Ureter (tissue), 1 donor: Measurements from ENCODE around the gene GAS2L1. TPM values are rescaled to one million over a fixed set of nuclear protein-coding genes. Genes with fewer than 3 reads are reported as not detected.

ENCODE experiments used
- DNase-seq: peaks from one replicate; pipeline ENCODE4 v3.0.0-alpha.2; 2020; ENCODE audit warnings: low spot score
- total RNA-seq: library from RNA; stranded (reverse); gene quantifications from one replicate; pipeline ENCODE4 v1.2.4, GENCODE V29; 2023
- donor health status: DM: yes; HTN: yes; CAD: no.

Gene GAS2L1
- total RNA-seq, 1 donor from 2014 or later: 15.6 TPM

GRCh38 chr22:29275167-29275566 is 31.3 kb upstream of the GAS2L1 start:
- no peak for DNase-seq

- no peak for DNase-seq
Observed at GRCh38 chr22:29275819-29276565, 30.5 kb upstream of the GAS2L1 start.

GRCh38 chr22:29277927-29278326 is 28.5 kb upstream of the GAS2L1 start:
- no peak for DNase-seq

- no peak for DNase-seq
Observed at GRCh38 chr22:29284196-29284595, 22.3 kb upstream of the GAS2L1 start.

GRCh38 chr22:29288837-29289236 is 17.6 kb upstream of the GAS2L1 start:
- DNase-seq: no peak

GRCh38 chr22:29290061-29290460 is 16.4 kb upstream of the GAS2L1 start:
- no peak for DNase-seq

GRCh38 chr22:29291215-29291614 is 15.2 kb upstream of the GAS2L1 start:
- no peak for DNase-seq

GRCh38 chr22:29292379-29292778 is 14.1 kb upstream of the GAS2L1 start:
- no peak for DNase-seq

- no peak for DNase-seq
Observed at GRCh38 chr22:29298641-29299040, 7.8 kb upstream of the GAS2L1 start.

GRCh38 chr22:29299136-29299900 is 7.1 kb upstream of the GAS2L1 start:
- DNase-seq: no peak

- DNase-seq: no peak
Observed at GRCh38 chr22:29300467-29300806, 6.0 kb upstream of the GAS2L1 start.

GRCh38 chr22:29300807-29301601 is 5.4 kb upstream of the GAS2L1 start:
- DNase-seq: no peak

GRCh38 chr22:29301716-29302401 is 4.6 kb upstream of the GAS2L1 start:
- DNase-seq: no peak

- DNase-seq: no peak
Observed at GRCh38 chr22:29302402-29302680, 4.1 kb upstream of the GAS2L1 start.

- DNase-seq: no peak
Observed at GRCh38 chr22:29302681-29303465, 3.6 kb upstream of the GAS2L1 start.

- no peak for DNase-seq
Observed at GRCh38 chr22:29305836-29306174, 645 bp upstream of the GAS2L1 start.

GRCh38 chr22:29306835-29307595 is 565 bp downstream of the GAS2L1 start:
- peak; percentile 74 for DNase-seq

- DNase-seq: no peak
Observed at GRCh38 chr22:29307596-29308147, 1.2 kb downstream of the GAS2L1 start.

- no peak for DNase-seq
Observed at GRCh38 chr22:29308148-29308790, 1.8 kb downstream of the GAS2L1 start.

GRCh38 chr22:29308791-29309262 is 2.4 kb downstream of the GAS2L1 start:
- DNase-seq: no peak
